ENCODE results near the gene EED.
"Not testable (repeated sequence)": the region's sequence is repeated elsewhere in the genome, so short reads cannot be mapped to it uniquely, and the experiment has no call there.

The EED gene

DNA sequence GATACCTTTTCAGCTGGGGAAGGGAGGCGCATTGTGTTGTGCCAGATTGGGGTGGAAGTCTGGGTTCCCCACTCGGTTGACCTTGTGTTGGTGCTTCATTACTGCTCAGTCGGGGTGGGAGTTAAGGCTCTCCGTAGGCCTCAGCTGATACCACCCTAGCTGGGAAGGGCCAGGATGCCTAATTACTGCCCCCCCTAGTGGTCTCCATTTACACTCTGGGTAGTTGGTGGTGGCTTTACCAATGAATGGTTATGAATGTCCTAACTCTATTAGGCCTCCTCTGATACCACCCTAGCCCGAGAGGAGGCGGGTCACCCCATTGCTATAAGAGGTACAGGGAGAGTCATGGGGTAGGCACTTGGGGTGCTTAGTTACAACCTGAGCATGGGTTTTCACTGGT, 29.9 kb downstream of the EED start:
- H3K4me3 ChIP-seq (ENCODE audit: extremely low read depth, insufficient read depth, low read length, poor library complexity, severe bottlenecking), result no peak overlapping the region
- H3K27ac ChIP-seq (ENCODE audit: low read depth, low read length, severe bottlenecking), result no peak overlapping the region
- no peaks in the 10 kb centered on the region for H3K9me3 ChIP-seq (ENCODE audit: control insufficient read depth, low read length)
- 87 to 88% methylated on average over 2 to 4 of the region's 6 CpGs for WGBS, 2 experiments (ENCODE audit: insufficient coverage in 2 of 2)
- H3K36me3 ChIP-seq (ENCODE audit: control insufficient read depth, insufficient read depth, low read length), result peaks cover 45% of the 10 kb centered on the region
- H3K4me1 ChIP-seq (ENCODE audit: control insufficient read depth, insufficient read depth, low read length, poor library complexity, severe bottlenecking), result no peaks in the 10 kb centered on the region

DNA sequence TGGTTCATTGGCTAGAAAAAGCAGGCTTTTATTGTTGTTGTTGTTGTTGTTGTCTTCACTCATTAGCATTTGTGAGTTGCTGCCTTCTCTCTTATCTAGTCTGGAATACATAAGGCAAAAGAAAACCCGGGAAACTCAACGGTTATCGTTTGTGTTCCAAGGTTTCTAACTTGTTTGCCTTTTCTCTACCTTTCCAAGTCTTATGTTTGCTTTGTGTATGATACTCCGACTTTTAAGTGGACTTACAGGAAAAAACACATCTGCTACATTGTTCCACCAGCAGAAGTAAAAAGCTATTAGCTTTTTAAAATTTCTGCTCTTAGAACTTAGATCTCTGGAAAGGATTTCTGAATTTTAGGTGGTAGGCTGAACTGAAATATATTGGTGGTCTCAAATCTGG, 30.4 kb downstream of the EED start:
- H3K4me3 ChIP-seq (ENCODE audit: extremely low read depth, insufficient read depth, low read length, poor library complexity, severe bottlenecking), result no peak overlapping the region
- H3K36me3 ChIP-seq (ENCODE audit: control insufficient read depth, insufficient read depth, low read length), result peaks cover 44% of the 10 kb centered on the region
- no peaks in the 10 kb centered on the region for H3K4me1 ChIP-seq (ENCODE audit: control insufficient read depth, insufficient read depth, low read length, poor library complexity, severe bottlenecking)
- no peak overlapping the region for H3K27ac ChIP-seq (ENCODE audit: low read depth, low read length, severe bottlenecking)
- no peaks in the 10 kb centered on the region for H3K9me3 ChIP-seq (ENCODE audit: control insufficient read depth, low read length)
- WGBS, 2 experiments (ENCODE audit: insufficient coverage in 2 of 2), result 100% methylated on average over 2 of the region's 4 CpGs; no CpG with 5 or more reads in 1 of the 2 experiments

DNA sequence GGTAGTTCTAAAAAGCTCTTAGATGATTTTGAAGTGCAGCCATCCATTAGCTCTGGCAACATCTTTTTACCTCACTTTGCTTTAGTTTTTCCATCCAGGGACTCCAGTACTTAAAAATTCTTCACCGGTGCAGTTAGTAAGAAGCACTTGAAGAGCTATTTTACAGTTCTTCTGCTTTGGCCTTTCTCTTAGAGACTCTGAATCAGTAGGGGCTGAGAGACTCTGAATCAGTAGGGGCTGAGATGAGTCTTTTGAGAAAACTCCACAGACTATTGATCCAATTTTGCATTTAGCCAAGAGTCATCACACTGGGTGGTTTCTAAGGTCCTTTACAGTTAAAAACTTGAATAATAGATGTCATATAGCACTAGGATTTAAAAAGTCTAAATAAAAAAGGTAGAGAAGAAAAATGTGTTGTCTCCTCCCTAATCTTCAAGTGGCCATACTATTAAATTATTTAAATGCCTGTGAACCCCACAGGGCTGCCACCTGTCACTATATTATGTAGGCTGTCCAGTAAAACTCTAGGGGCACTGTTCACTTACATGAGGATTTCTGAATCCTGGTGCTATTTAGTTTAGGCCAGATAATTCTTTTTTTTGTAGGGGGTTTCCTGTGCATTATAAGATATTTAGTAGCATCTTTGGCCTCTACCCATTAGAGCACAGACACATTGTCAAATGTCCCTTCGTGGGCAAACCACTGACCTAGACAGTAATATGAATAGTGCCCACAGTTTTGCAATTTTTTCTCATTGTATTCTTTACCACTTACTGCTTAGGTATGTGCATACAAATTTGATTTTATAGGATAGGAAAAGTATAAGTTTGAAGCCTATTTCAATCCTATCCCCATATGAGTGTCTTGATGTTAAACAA, 31.2 kb downstream of the EED start:
- H3K36me3 ChIP-seq (ENCODE audit: control insufficient read depth, insufficient read depth, low read length), result peaks cover 45% of the 10 kb centered on the region
- no peaks in the 10 kb centered on the region for H3K9me3 ChIP-seq (ENCODE audit: control insufficient read depth, low read length)
- H3K4me1 ChIP-seq (ENCODE audit: control insufficient read depth, insufficient read depth, low read length, poor library complexity, severe bottlenecking), result no peaks in the 10 kb centered on the region
- WGBS, 2 experiments (ENCODE audit: insufficient coverage in 2 of 2), result 90 to 100% methylated on average over 2 of the region's 2 CpGs
- no peak overlapping the region for H3K27ac ChIP-seq (ENCODE audit: low read depth, low read length, severe bottlenecking)
- H3K4me3 ChIP-seq (ENCODE audit: extremely low read depth, insufficient read depth, low read length, poor library complexity, severe bottlenecking), result no peak overlapping the region

DNA sequence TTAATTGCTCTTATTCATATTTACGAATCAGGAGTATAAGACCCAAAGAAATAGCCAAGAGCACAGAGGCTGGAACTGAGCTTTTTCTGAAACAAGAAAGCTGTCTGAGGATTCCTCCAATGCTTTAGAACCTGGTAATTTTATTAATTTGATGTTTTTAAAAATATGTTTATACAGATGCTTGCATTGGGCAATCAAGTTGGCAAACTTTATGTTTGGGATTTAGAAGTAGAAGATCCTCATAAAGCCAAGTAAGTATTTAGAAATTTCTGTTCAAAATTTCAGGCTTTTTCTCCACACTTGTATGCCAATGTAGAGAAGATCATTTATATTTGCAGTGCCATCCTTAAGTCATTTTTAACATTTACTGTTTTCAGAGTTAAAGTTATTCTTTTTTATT, 33.2 kb downstream of the EED start:
- H3K4me1 ChIP-seq (ENCODE audit: control insufficient read depth, insufficient read depth, low read length, poor library complexity, severe bottlenecking), result no peaks in the 10 kb centered on the region
- H3K4me3 ChIP-seq (ENCODE audit: extremely low read depth, insufficient read depth, low read length, poor library complexity, severe bottlenecking), result no peak overlapping the region
- peaks cover 46% of the 10 kb centered on the region for H3K36me3 ChIP-seq (ENCODE audit: control insufficient read depth, insufficient read depth, low read length)
- no peak overlapping the region for H3K27ac ChIP-seq (ENCODE audit: low read depth, low read length, severe bottlenecking)
- H3K9me3 ChIP-seq (ENCODE audit: control insufficient read depth, low read length), result no peaks in the 10 kb centered on the region
- 100% methylated on average over 1 of the region's 1 CpG; no CpG with 5 or more reads in 1 of the 2 experiments for WGBS, 2 experiments (ENCODE audit: insufficient coverage in 2 of 2)

DNA sequence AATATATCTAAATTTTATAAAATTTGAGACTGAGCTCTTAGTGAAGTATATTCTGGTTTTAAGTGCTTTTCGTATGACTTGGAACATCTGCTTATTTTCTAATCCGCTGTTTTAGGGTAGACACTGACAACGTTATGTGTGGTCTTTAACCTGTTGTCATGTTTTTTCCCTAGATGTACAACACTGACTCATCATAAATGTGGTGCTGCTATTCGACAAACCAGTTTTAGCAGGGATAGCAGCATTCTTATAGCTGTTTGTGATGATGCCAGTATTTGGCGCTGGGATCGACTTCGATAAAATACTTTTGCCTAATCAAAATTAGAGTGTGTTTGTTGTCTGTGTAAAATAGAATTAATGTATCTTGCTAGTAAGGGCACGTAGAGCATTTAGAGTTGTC, 33.7 kb downstream of the EED start:
- no peak overlapping the region for H3K4me3 ChIP-seq (ENCODE audit: extremely low read depth, insufficient read depth, low read length, poor library complexity, severe bottlenecking)
- no peaks in the 10 kb centered on the region for H3K4me1 ChIP-seq (ENCODE audit: control insufficient read depth, insufficient read depth, low read length, poor library complexity, severe bottlenecking)
- peaks cover 46% of the 10 kb centered on the region for H3K36me3 ChIP-seq (ENCODE audit: control insufficient read depth, insufficient read depth, low read length)
- no peaks in the 10 kb centered on the region for H3K9me3 ChIP-seq (ENCODE audit: control insufficient read depth, low read length)
- WGBS, 2 experiments (ENCODE audit: insufficient coverage in 2 of 2), result 97 to 98% methylated on average over 5 of the region's 8 CpGs
- no peak overlapping the region for H3K27ac ChIP-seq (ENCODE audit: low read depth, low read length, severe bottlenecking)

DNA sequence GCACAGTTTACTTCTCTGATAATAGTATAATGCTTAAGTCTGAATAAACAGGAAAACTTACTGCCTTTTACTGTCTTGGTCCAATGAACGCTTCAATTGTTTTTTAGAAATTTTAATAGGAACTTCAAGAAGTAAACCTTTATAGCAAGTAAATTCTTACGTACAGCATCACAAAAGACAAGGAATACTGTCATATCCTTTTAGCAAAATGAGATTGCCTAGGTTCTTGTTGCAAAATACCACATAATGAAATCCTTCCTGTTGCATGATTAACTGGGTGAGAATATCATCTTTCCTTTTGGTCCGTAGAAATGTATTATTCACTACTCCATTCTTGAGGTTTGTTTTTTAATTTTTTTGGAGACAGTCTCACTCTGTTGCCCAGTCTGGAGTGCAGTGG, 35.2 kb downstream of the EED start:
- Histone ChIP-seq H3K36me3 (ENCODE audit: control insufficient read depth, insufficient read depth, low read length) (peaks cover 54% of the 10 kb centered on the region), H3K4me3 (ENCODE audit: extremely low read depth, insufficient read depth, low read length, poor library complexity, severe bottlenecking) (no peak overlapping the region), H3K4me1 (ENCODE audit: control insufficient read depth, insufficient read depth, low read length, poor library complexity, severe bottlenecking) (no peaks in the 10 kb centered on the region), H3K27ac (ENCODE audit: low read depth, low read length, severe bottlenecking) (no peak overlapping the region), H3K9me3 (ENCODE audit: control insufficient read depth, low read length) (no peaks in the 10 kb centered on the region)
- WGBS, 2 experiments (ENCODE audit: insufficient coverage in 2 of 2), result no CpG with 5 or more reads among the region's 3 CpGs

DNA sequence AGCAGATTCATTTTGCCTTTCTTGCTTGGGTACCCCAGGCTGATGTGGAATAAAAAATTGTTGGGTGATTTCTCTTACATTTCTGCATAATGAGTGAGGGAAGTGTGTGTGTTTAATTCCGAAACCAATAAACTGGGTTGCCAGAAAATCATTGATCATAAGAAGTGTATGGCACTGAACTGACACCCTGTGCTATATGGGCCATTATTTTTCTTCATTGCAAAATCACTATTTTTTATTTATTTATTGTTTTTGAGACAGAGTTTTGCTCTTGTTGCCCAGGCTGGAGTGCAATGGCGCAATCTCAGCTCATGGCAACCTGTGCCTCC, 42.9 kb downstream of the EED start:
- WGBS, 2 experiments (ENCODE audit: insufficient coverage in 2 of 2), result 86 to 100% methylated on average over 1 of the region's 2 CpGs
- Histone ChIP-seq H3K4me1 (ENCODE audit: control insufficient read depth, insufficient read depth, low read length, poor library complexity, severe bottlenecking) (no peaks in the 10 kb centered on the region), H3K9me3 (ENCODE audit: control insufficient read depth, low read length) (no peaks in the 10 kb centered on the region), H3K27ac (ENCODE audit: low read depth, low read length, severe bottlenecking) (no peak overlapping the region), H3K4me3 (ENCODE audit: extremely low read depth, insufficient read depth, low read length, poor library complexity, severe bottlenecking) (no peak overlapping the region), H3K36me3 (ENCODE audit: control insufficient read depth, insufficient read depth, low read length) (peaks cover 8% of the 10 kb centered on the region)

DNA sequence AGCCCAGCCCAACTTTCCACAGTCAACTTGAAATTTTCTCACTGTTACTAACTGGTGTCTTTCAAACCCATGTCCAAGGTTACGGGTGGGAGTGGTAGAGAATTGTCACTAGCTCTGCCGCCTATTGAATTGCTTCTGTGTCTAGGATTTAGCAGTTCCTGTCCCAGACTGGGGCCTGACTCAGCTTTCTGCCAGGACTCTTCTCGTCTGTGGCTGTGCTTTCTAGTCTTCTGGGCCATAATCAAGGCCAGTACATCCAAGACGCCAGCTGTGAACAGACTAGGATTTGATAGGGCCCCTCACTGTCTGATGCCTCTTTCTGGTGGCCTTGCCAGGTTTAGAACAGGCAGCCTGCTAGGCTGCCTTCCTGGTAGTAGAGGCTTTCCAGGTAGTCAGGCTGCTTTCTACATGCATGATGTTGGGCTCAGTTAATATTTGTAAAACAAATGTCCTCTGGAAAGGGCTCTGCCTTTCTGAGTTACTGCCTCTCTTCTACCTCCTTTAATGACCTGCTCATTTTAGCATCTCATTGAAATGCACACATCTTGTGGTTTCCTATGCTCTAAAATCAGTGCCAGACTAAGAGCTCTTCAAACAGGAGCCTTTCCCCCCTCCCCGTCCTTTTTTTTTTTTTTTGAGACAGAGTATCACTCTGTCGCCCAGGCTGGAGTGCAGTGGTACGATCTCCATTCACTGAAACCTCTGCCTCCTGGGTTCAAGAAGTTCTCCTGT, 44.4 kb downstream of the EED start:
- Histone ChIP-seq H3K4me3 (ENCODE audit: extremely low read depth, insufficient read depth, low read length, poor library complexity, severe bottlenecking) (no peak overlapping the region), H3K27ac (ENCODE audit: low read depth, low read length, severe bottlenecking) (no peak overlapping the region), H3K36me3 (ENCODE audit: control insufficient read depth, insufficient read depth, low read length) (peaks cover 6% of the 10 kb centered on the region), H3K9me3 (ENCODE audit: control insufficient read depth, low read length) (no peaks in the 10 kb centered on the region), H3K4me1 (ENCODE audit: control insufficient read depth, insufficient read depth, low read length, poor library complexity, severe bottlenecking) (no peaks in the 10 kb centered on the region)
- 86 to 87% methylated on average over 5 to 6 of the region's 7 CpGs for WGBS, 2 experiments (ENCODE audit: insufficient coverage in 2 of 2)

DNA sequence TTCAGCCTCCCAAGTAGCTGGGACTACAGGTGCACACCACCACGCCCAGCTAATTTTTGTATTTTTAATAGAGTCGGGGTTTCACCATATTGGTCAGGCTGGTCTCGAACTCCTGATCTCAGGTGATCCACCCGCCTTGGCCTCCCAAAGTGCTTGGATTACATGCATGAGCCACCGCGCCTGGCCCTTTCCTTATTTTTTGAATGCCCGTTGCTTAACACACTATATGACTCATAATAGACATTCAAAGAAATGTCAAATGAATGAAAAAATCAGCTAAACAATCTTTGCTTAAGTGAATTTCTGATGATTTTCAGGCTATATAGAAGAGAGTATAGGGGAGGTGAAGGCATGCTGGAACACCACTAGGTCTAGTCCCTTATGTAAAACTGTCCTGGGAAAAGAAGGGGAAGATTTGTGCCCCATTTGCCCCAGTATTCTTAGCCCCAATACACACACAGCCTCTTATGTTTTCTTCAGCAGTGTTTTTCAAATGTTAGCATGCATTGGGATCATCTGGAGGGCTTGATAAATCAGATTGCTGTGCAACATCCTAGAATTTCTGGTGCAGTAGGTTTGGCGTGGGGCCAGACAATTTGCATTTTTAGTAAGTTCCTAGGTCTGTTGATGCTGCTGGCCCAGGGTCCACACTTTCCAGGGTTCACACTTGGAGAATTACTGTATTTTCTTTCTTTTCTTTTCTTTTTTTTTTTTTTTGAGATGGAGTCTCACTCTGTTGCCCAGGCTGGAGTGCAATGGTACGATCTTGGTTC, 45.1 kb downstream of the EED start:
- not testable (repeated sequence) for H3K4me1 ChIP-seq (ENCODE audit: control insufficient read depth, insufficient read depth, low read length, poor library complexity, severe bottlenecking)

DNA sequence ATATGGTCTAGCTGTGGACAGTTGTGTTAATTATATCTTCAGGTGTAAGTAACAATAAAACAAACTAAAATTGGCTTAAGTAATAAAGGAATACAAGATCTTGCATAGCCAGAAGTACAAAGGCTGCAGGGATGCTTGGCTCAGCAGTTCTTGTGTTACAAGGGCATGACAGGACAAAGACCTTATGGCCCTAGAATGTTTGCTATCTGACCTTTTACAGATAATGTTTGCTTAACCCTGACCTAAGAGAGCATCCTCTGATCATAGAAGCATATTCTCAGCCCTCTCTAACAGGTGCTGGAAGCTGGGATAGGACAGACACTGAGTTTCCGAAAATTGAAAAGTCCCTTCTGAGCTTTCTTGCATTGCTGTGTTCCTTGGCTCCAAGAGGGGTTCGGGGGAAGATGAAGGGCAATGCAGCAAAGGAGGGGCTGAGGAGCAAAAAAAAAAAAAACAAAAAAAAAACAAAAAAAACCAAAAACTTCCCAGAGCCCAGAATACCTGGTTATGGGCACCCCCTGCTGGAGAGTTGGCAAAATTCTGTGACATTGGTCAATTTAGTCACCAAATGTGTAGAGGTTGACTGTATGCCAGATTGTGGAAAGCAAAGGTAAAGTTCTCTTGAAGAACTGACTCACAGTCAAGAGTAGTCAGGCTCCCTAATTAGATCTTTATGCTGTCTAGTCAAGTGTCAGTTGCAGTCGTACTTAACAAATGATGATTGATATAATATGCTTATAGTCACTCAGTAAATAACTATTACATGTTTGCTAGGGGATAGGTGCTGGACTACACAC, 47.1 kb downstream of the EED start:
- no peak overlapping the region for H3K4me3 ChIP-seq (ENCODE audit: extremely low read depth, insufficient read depth, low read length, poor library complexity, severe bottlenecking)
- no CpG with 5 or more reads among the region's 3 CpGs for WGBS, 2 experiments (ENCODE audit: insufficient coverage in 2 of 2)
- H3K27ac ChIP-seq (ENCODE audit: low read depth, low read length, severe bottlenecking), result no peak overlapping the region
- H3K4me1 ChIP-seq (ENCODE audit: control insufficient read depth, insufficient read depth, low read length, poor library complexity, severe bottlenecking), result no peaks in the 10 kb centered on the region
- H3K36me3 ChIP-seq (ENCODE audit: control insufficient read depth, insufficient read depth, low read length), result no peaks in the 10 kb centered on the region
- H3K9me3 ChIP-seq (ENCODE audit: control insufficient read depth, low read length), result no peaks in the 10 kb centered on the region

More for the DNA sequence above, 45.1 kb downstream of the EED start:
- H3K36me3 ChIP-seq (ENCODE audit: control insufficient read depth, insufficient read depth, low read length); H3K27ac ChIP-seq (ENCODE audit: low read depth, low read length, severe bottlenecking); H3K4me3 ChIP-seq (ENCODE audit: extremely low read depth, insufficient read depth, low read length, poor library complexity, severe bottlenecking); H3K9me3 ChIP-seq (ENCODE audit: control insufficient read depth, low read length): not testable (repeated sequence)
- WGBS, 2 experiments (ENCODE audit: insufficient coverage in 2 of 2), result 86 to 94% methylated on average over 5 to 8 of the region's 9 CpGs
